Peyer's patch (tissue), 4 donors: ENCODE data around the gene PF4V1. TPM values are rescaled to one million over a fixed set of nuclear protein-coding genes. Genes with fewer than 3 reads are reported as not detected.

Experiments used
- DNase-seq, 3 donors: peaks; one replicate each; pipeline ENCODE4 v3.0.0-alpha.2; 2017 to 2019
- H3K27ac ChIP-seq, 4 donors: fragments of 200-600 bp; sonication (generic); one replicate each; pipeline ENCODE4 v1.5.1; 2016 to 2019
- H3K27me3 ChIP-seq, 2 donors: fragments of 200-600 bp; sonication (generic); one replicate each; pipeline ENCODE4 v1.5.1; 2019
- H3K36me3 ChIP-seq, 3 donors: fragments of 200-600 bp; sonication (generic); one replicate each; pipeline ENCODE4 v1.5.1; 2016 to 2019
- H3K4me1 ChIP-seq, 4 donors: fragments of 200-600 bp; sonication (generic); one replicate each; pipeline ENCODE4 v1.5.1; 2016 to 2019
- H3K4me3 ChIP-seq, 4 donors: fragments of 200-600 bp; sonication (generic); 1 replicate in 3 of 4; 2 replicates in 1 of 4; pipeline ENCODE4 v1.5.1; 2016 to 2019; ENCODE audit warnings: mild to moderate bottlenecking in 1 of 4
- H3K9me3 ChIP-seq, 4 donors: fragments of 200-600 bp; sonication (generic); one replicate each; pipeline ENCODE4 v1.5.1; 2016 to 2019; ENCODE audit warnings: mild to moderate bottlenecking in 1 of 4
- CTCF ChIP-seq, 6 experiments: fragments of 450-650 bp in 4 of 6; fragments of 200-600 bp in 2 of 6; sonication (generic) in 1 of 6; IDR thresholded peaks; one replicate each; pipeline ENCODE4 v1.5.1; 2017 to 2019; ENCODE audit warnings: antibody characterized with exemption in 6 of 6, mild to moderate bottlenecking in 3 of 6, moderate library complexity in 1 of 6
- POLR2A ChIP-seq, 2 donors: fragments of 450-650 bp; IDR thresholded peaks; one replicate each; pipeline ENCODE4 v1.5.1; 2017; ENCODE audit warnings: antibody characterized with exemption in 2 of 2, mild to moderate bottlenecking in 2 of 2, moderate library complexity in 2 of 2
- total RNA-seq, 4 donors: library from RNA; depleted of rRNA; stranded (reverse); fragments of >200 nt; gene quantifications; one replicate each; pipeline ENCODE4 v1.1.0, GENCODE V29; 2016

The PF4V1 gene
- total RNA-seq, 4 donors from 2014 or later, result not detected

- Histone ChIP-seq H3K27ac (no peak overlapping the region), H3K4me3 (no peak overlapping the region), H3K4me1 (peaks cover 0 to 2% (median 0%) of the 10 kb centered on the region in 4 donors), H3K9me3 (peaks cover 0 to 2% (median 0%) of the 10 kb centered on the region in 4 donors), H3K27me3 (no peaks in the 10 kb centered on the region), H3K36me3 (no peaks in the 10 kb centered on the region)
- DNase-seq, result no peak
- TF ChIP-seq POLR2A (IDR thresholded peaks at IDR 0.05) (no peak), CTCF (IDR thresholded peaks at IDR 0.05) (no peak)
Measured at GRCh38 chr4:73831569-73831968, 21.5 kb upstream of the PF4V1 start.

- no peak overlapping the region for H3K27ac ChIP-seq
- H3K27me3 ChIP-seq, result no peaks in the 10 kb centered on the region
- DNase-seq, result no peak
- no peak overlapping the region for H3K4me3 ChIP-seq
- peaks cover 0 to 6% (median 0%) of the 10 kb centered on the region in 4 donors for H3K4me1 ChIP-seq
- H3K9me3 ChIP-seq, result peaks cover 0 to 4% (median 0%) of the 10 kb centered on the region in 4 donors
- H3K36me3 ChIP-seq, result no peaks in the 10 kb centered on the region
- no peak for TF ChIP-seq CTCF (IDR thresholded peaks at IDR 0.05)
- no peak for TF ChIP-seq POLR2A (IDR thresholded peaks at IDR 0.05)
Measured at GRCh38 chr4:73832651-73833237, 20.4 kb upstream of the PF4V1 start.

- peak within 1 kb of the TSS in 2 of 4 donors; percentile 12 to 56 for H3K27ac ChIP-seq
- no peaks in the 10 kb centered on the region for H3K36me3 ChIP-seq
- DNase-seq, result peak in 1 of 3 donors; percentile 53
- TF ChIP-seq POLR2A (IDR thresholded peaks at IDR 0.05) (no peak), CTCF (IDR thresholded peaks at IDR 0.05) (no peak)
- peak within 1 kb of the TSS in 2 of 4 donors; percentile 42 to 51 for H3K4me3 ChIP-seq
- H3K4me1 ChIP-seq, result peaks cover 0 to 6% (median 0%) of the 10 kb centered on the region in 4 donors
- peaks cover 0 to 4% (median 0%) of the 10 kb centered on the region in 4 donors for H3K9me3 ChIP-seq
- H3K27me3 ChIP-seq, result no peaks in the 10 kb centered on the region
Measured at GRCh38 chr4:73836373-73837279, 16.5 kb upstream of the PF4V1 start, which contains the start of gene CXCL6. CXCL6 (plus strand) TSS chr4:73836678; CDS start chr4:73836751, 73 bp downstream.

GRCh38 chr4:73839071-73839470, 14.0 kb upstream of the PF4V1 start:
- H3K27ac ChIP-seq, result no peak overlapping the region
- H3K4me1 ChIP-seq, result peaks cover 0 to 6% (median 0%) of the 10 kb centered on the region in 4 donors
- no peaks in the 10 kb centered on the region for H3K36me3 ChIP-seq
- H3K9me3 ChIP-seq, result peaks cover 0 to 4% (median 0%) of the 10 kb centered on the region in 4 donors
- TF ChIP-seq POLR2A (IDR thresholded peaks at IDR 0.05) (no peak), CTCF (IDR thresholded peaks at IDR 0.05) (no peak)
- H3K27me3 ChIP-seq, result no peaks in the 10 kb centered on the region
- DNase-seq, result no peak
- no peak overlapping the region for H3K4me3 ChIP-seq

- no peak for DNase-seq
- TF ChIP-seq POLR2A (IDR thresholded peaks at IDR 0.05), result no peak
- no peak for TF ChIP-seq CTCF (IDR thresholded peaks at IDR 0.05)
- Histone ChIP-seq H3K4me1 (peaks cover 0 to 6% (median 0%) of the 10 kb centered on the region in 4 donors), H3K4me3 (no peak overlapping the region), H3K36me3 (no peaks in the 10 kb centered on the region), H3K9me3 (peaks cover 0 to 4% (median 0%) of the 10 kb centered on the region in 4 donors), H3K27me3 (no peaks in the 10 kb centered on the region), H3K27ac (no peak overlapping the region)
Measured at GRCh38 chr4:73839715-73840114, 13.4 kb upstream of the PF4V1 start.
